ENCODE results near the gene ZBED4. TPM values are rescaled to one million over a fixed set of nuclear protein-coding genes. Genes with fewer than 3 reads are reported as not detected.

ZBED4 gene
- total RNA-seq, 1 donor from 2014 or later, result 9.1 TPM

DNA sequence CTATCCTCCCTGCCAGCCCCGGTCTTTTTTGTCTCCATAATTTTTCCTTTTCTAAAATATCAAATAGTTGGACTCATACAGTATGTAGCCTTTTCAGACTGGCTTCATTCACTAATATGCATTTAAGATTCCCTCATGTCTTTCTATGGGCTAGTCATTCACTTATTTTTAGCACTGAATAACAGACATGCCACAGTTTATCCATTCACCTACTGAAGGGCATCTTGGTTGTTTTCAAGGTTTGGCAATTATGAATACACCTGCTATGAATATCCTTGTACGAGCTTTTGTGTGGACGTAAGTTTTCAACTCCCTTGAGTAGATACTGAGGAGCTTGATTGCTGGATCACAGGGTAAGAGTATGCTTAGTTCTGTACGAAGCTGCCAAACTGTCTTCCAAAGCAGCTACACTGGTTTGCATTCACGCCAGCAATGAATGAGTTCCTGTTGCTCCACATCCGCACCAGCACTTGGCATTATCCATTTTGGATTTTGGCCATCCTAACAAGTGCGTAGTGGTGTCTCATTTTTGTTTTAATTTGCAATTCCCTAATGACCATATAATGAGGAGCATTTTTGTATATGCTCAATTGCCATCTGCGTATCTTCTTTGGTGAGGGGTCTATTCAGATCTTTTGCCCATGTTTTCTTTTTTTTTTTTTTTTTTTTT, 43.5 kb downstream of the ZBED4 start:
- no peak for DNase-seq (ENCODE audit: extremely low spot score in 2 of 2)
- H3K4me1 ChIP-seq, result no peaks in the 10 kb centered on the region
- intact Hi-C loops (cut with DNase I), result no loop called here
- TF ChIP-seq, protein P1, sequence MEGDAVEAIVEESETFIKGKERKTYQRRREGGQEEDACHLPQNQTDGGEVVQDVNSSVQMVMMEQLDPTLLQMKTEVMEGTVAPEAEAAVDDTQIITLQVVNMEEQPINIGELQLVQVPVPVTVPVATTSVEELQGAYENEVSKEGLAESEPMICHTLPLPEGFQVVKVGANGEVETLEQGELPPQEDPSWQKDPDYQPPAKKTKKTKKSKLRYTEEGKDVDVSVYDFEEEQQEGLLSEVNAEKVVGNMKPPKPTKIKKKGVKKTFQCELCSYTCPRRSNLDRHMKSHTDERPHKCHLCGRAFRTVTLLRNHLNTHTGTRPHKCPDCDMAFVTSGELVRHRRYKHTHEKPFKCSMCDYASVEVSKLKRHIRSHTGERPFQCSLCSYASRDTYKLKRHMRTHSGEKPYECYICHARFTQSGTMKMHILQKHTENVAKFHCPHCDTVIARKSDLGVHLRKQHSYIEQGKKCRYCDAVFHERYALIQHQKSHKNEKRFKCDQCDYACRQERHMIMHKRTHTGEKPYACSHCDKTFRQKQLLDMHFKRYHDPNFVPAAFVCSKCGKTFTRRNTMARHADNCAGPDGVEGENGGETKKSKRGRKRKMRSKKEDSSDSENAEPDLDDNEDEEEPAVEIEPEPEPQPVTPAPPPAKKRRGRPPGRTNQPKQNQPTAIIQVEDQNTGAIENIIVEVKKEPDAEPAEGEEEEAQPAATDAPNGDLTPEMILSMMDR (IDR thresholded peaks at IDR 0.05), result no peak
- no peak for TF ChIP-seq POLR2AphosphoS5 (IDR thresholded peaks at IDR 0.05; ENCODE audit: insufficient read depth in 1 of 2, low read depth in 1 of 2)
- TF ChIP-seq POLR2A (IDR thresholded peaks at IDR 0.05), result no peak
- H3K27ac ChIP-seq, result no peak overlapping the region
- no peaks in the 10 kb centered on the region for H3K9me3 ChIP-seq
- H3K36me3 ChIP-seq, result peaks cover 0 to 14% of the 10 kb centered on the region in 2 donors
- H3K27me3 ChIP-seq, result no peaks in the 10 kb centered on the region
- no peak overlapping the region for H3K4me3 ChIP-seq

DNA sequence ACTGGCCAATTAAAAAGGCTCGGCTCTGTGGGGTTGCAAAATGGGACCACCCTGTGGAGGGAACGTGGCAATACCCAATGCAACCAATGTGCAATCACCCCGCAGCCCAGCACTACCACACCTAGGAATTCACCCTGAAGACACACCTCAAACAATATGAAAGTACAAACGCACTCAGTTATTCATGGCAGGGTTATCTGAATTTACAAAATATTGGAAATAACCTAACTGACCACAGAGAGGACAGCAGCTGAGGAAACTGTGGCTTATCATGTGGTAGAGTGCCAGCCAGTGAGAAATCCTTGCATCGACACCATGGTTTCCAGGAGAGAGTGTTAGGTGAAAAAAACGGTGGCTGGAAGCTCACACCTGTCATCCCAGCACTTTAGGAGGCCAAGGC, 45.9 kb downstream of the ZBED4 start:
- DNase-seq (ENCODE audit: extremely low spot score in 2 of 2), result no peak
- Histone ChIP-seq H3K27me3 (no peaks in the 10 kb centered on the region), H3K9me3 (no peaks in the 10 kb centered on the region), H3K36me3 (peaks cover 0 to 34% of the 10 kb centered on the region in 2 donors), H3K27ac (no peak overlapping the region), H3K4me3 (no peak overlapping the region), H3K4me1 (no peaks in the 10 kb centered on the region)
- TF ChIP-seq, protein P1 (IDR thresholded peaks at IDR 0.05), result no peak
- TF ChIP-seq POLR2A (IDR thresholded peaks at IDR 0.05) (no peak), POLR2AphosphoS5 (IDR thresholded peaks at IDR 0.05; ENCODE audit: insufficient read depth in 1 of 2, low read depth in 1 of 2) (no peak)
- intact Hi-C loops (cut with DNase I), result no loop called here

DNA sequence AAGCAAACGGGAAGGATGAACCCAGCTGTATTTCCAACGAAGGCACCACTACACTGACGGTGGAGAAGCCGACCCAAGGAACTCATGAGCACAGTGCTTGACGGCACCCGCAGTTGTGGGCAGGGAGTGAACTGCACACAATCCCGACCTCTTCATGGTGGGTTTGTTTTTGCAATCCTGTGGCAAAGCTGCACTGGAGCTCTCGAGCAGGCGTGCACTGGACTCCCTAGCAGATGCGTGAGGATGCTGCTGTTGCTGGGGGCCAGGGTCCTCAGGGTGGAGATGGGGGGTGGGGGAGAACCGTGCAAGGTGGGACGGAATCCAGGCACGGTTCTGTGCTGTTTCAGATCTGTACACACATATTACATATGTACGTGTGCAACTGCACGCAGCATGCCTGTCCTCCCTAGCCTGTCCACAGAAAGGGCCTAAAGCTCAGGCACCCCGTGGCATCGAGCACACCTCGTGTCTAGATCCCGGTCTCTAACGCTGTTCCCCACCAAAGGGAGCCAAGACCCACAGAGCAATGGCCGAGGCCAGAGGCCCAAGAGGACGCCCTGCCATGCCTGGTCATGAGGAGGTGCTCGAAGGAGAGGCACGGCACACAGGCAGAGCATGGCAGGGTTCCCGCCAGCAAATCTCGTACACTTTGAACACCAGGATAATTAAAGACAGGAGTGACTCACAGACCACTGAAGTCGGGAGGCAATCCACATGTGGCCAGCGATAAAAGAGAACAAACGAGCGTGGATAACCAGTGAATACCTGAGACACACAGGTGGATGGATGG, 47.0 kb downstream of the ZBED4 start:
- Histone ChIP-seq H3K27ac (no peak overlapping the region), H3K4me3 (no peak overlapping the region), H3K27me3 (no peaks in the 10 kb centered on the region), H3K4me1 (no peaks in the 10 kb centered on the region), H3K36me3 (peaks cover 0 to 34% of the 10 kb centered on the region in 2 donors), H3K9me3 (no peaks in the 10 kb centered on the region)
- no peak for DNase-seq (ENCODE audit: extremely low spot score in 2 of 2)
- intact Hi-C loops (cut with DNase I), result no loop called here
- TF ChIP-seq, protein P1 (IDR thresholded peaks at IDR 0.05), result no peak
- TF ChIP-seq POLR2A (IDR thresholded peaks at IDR 0.05), result no peak
- TF ChIP-seq POLR2AphosphoS5 (IDR thresholded peaks at IDR 0.05; ENCODE audit: insufficient read depth in 1 of 2, low read depth in 1 of 2), result no peak

DNA sequence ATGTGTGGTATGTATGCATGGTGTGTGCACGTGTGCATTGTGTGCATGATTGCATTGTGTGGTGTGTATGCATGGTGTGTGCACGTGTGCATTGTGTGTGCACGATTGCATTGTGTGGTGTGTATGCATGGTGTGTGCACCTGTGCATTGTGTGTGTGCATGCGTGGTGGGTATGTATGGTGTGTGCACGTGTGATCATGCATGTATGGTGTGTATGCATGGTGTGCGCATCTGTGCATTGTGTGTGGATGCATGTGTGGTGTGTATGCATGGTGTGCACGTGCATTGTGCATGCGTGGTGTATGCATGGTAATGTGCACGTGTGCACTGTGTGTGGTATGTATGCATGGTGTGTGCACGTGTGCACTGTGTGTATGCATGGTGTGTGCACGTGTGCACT, 47.8 kb downstream of the ZBED4 start:
- Histone ChIP-seq H3K9me3 (no peaks in the 10 kb centered on the region), H3K27ac (no peak overlapping the region), H3K4me1 (no peaks in the 10 kb centered on the region), H3K4me3 (no peak overlapping the region), H3K36me3 (peaks cover 0 to 34% of the 10 kb centered on the region in 2 donors), H3K27me3 (no peaks in the 10 kb centered on the region)
- DNase-seq (ENCODE audit: extremely low spot score in 2 of 2), result no peak
- no peak for TF ChIP-seq POLR2AphosphoS5 (IDR thresholded peaks at IDR 0.05; ENCODE audit: insufficient read depth in 1 of 2, low read depth in 1 of 2)
- no peak for TF ChIP-seq POLR2A (IDR thresholded peaks at IDR 0.05)
- TF ChIP-seq, protein P1 (IDR thresholded peaks at IDR 0.05), result no peak
- intact Hi-C loops (cut with DNase I), result no loop called here
